SU-DHL-6 (cell line): ENCODE measurements around the gene SLC12A2.
A peak's percentile ranks its signal among the peaks of the same experiment; 100 is the strongest.

Source experiments
- H2AFZ ChIP-seq: fragments of 200-600 bp; sonication (generic); 2 replicates; pipeline ENCODE4 v1.6.1; 2014; ENCODE audit warnings: low read depth, mild to moderate bottlenecking, moderate library complexity, mixed read lengths, antibody characterized with exemption, low read length; ENCODE audit not compliant: severe bottlenecking
- H3F3A ChIP-seq: fragments of 200-600 bp; shearing (Covaris generic); 2 replicates; pipeline ENCODE4 v1.6.0; 2016; ENCODE audit warnings: antibody characterized with exemption, mild to moderate bottlenecking; ENCODE audit not compliant: insufficient read depth
- H3K27ac ChIP-seq: fragments of 200-600 bp; sonication (generic); 2 replicates; pipeline ENCODE4 v1.5.1; 2016; ENCODE audit warnings: low read depth, mild to moderate bottlenecking, low read length, moderate library complexity, mixed read lengths
- H3K27me3 ChIP-seq: fragments of 200-600 bp; sonication (generic), shearing (Covaris generic); 2 replicates; pipeline ENCODE4 v1.6.0; 2014; ENCODE audit warnings: mild to moderate bottlenecking, low read length
- H3K36me3 ChIP-seq: fragments of 200-600 bp; sonication (generic); 2 replicates; pipeline ENCODE4 v1.6.1; 2014; ENCODE audit warnings: mild to moderate bottlenecking, low read length, mixed read lengths
- H3K4me2 ChIP-seq: fragments of 300-600, 200-600 bp; shearing (Covaris generic), sonication (generic); 2 replicates; pipeline ENCODE4 v1.6.0; 2014; ENCODE audit warnings: low read length, low read depth, mild to moderate bottlenecking; ENCODE audit not compliant: poor library complexity, severe bottlenecking
- H3K4me3 ChIP-seq: fragments of 200-600 bp; sonication (generic); 2 replicates; pipeline ENCODE4 v1.5.1; 2014; ENCODE audit warnings: antibody characterized with exemption, low read length, mild to moderate bottlenecking, mixed read lengths; ENCODE audit not compliant: insufficient read depth, poor library complexity, severe bottlenecking
- H3K79me2 ChIP-seq: fragments of 200-600 bp; sonication (generic); 2 replicates; pipeline ENCODE4 v1.6.1; 2014; ENCODE audit warnings: mild to moderate bottlenecking, low read length, moderate library complexity; ENCODE audit not compliant: insufficient read depth
- H3K9ac ChIP-seq: fragments of 200-600 bp; sonication (generic); 2 replicates; pipeline ENCODE4 v1.7.0; 2014; ENCODE audit warnings: mild to moderate bottlenecking, low read length
- H3K9me2 ChIP-seq: fragments of 200-600 bp; sonication (generic); replicated peaks from 2 replicates; pipeline ENCODE4 v1.6.1; 2014; ENCODE audit warnings: low read length; ENCODE audit not compliant: insufficient read depth
- H3K9me3 ChIP-seq: fragments of 200-600 bp; sonication (generic); 2 replicates; pipeline ENCODE4 v1.6.1; 2014; ENCODE audit warnings: low read length, mixed read lengths; ENCODE audit not compliant: insufficient read depth
- H4K20me1 ChIP-seq: fragments of 200-600 bp; sonication (generic); 2 replicates; pipeline ENCODE4 v1.6.1; 2014; ENCODE audit warnings: low read depth, mild to moderate bottlenecking, antibody characterized with exemption, low read length, moderate library complexity, mixed read lengths
- CTCF ChIP-seq: fragments of 200-600 bp; sonication (generic); IDR thresholded peaks from one replicate; pipeline ENCODE4 v1.5.1; 2017; ENCODE audit warnings: antibody characterized with exemption, mild to moderate bottlenecking, low read length, moderate library complexity; ENCODE audit not compliant: insufficient read depth, poor library complexity, severe bottlenecking
- EZH2phosphoT487 ChIP-seq: fragments of 200-600 bp; sonication (generic), shearing (Covaris generic); conservative IDR thresholded peaks from 2 replicates; pipeline ENCODE4 v1.6.1; 2018; ENCODE audit warnings: mild to moderate bottlenecking, antibody characterized with exemption, low read length, moderate library complexity, mixed read lengths

SLC12A2 gene

GRCh38 chr5:128074171-128074570, 9.4 kb upstream of the SLC12A2 start:
- H3K9me2 ChIP-seq, result no peaks in the 10 kb centered on the region
- H3K36me3 ChIP-seq, result peaks cover 32% of the 10 kb centered on the region
- H3K9ac ChIP-seq, result no peak overlapping the region
- peaks cover 93% of the 10 kb centered on the region for H3K79me2 ChIP-seq
- peaks cover 12% of the 10 kb centered on the region; the same call in 1 of the 2 replicates for H4K20me1 ChIP-seq
- no peak overlapping the region for H3K4me2 ChIP-seq
- no peak overlapping the region for H2AFZ ChIP-seq
- H3K9me3 ChIP-seq, result no peaks in the 10 kb centered on the region
- no peak overlapping the region for H3K4me3 ChIP-seq
- TF ChIP-seq EZH2phosphoT487, result no peak
- TF ChIP-seq CTCF, result no peak
- no peak overlapping the region for H3K27ac ChIP-seq
- peaks cover 11% of the 10 kb centered on the region for H3F3A ChIP-seq
- H3K27me3 ChIP-seq, result no peaks in the 10 kb centered on the region

GRCh38 chr5:128074953-128075352, 8.6 kb upstream of the SLC12A2 start:
- H4K20me1 ChIP-seq, result peaks cover 11% of the 10 kb centered on the region; the same call in 1 of the 2 replicates
- peaks cover 93% of the 10 kb centered on the region for H3K79me2 ChIP-seq
- H3K9me2 ChIP-seq, result no peaks in the 10 kb centered on the region
- H3K9ac ChIP-seq, result no peak overlapping the region
- peaks cover 27% of the 10 kb centered on the region for H3K36me3 ChIP-seq
- H3K27ac ChIP-seq, result no peak overlapping the region
- H3K9me3 ChIP-seq, result no peaks in the 10 kb centered on the region
- peaks cover 14% of the 10 kb centered on the region for H3F3A ChIP-seq
- H2AFZ ChIP-seq, result no peak overlapping the region
- H3K4me2 ChIP-seq, result no peak overlapping the region
- no peaks in the 10 kb centered on the region for H3K27me3 ChIP-seq
- no peak overlapping the region for H3K4me3 ChIP-seq
- TF ChIP-seq CTCF (no peak), EZH2phosphoT487 (no peak)

- Histone ChIP-seq H4K20me1 (0 out of 2 replicates have a peak, but pooled peaks cover 4% of the 10 kb centered on the region), H3F3A (peaks cover 17% of the 10 kb centered on the region), H3K9me2 (no peaks in the 10 kb centered on the region), H3K4me2 (peak overlapping the region; percentile 96), H3K79me2 (peaks cover 97% of the 10 kb centered on the region), H2AFZ (no peak overlapping the region), H3K4me3 (no peak overlapping the region), H3K9me3 (no peaks in the 10 kb centered on the region), H3K9ac (no peak overlapping the region), H3K27ac (no peak overlapping the region), H3K27me3 (no peaks in the 10 kb centered on the region), H3K36me3 (peaks cover 25% of the 10 kb centered on the region)
- TF ChIP-seq CTCF, result no peak
These were observed 6.0 kb upstream of the SLC12A2 start for GRCh38 chr5:128077526-128077925.
